NAMALWA (cell line): ENCODE data around the gene TGIF2LY.
"Not testable (repeated sequence)": the region's sequence is repeated elsewhere in the genome, so short reads cannot be mapped to it uniquely, and the experiment has no call there.

Source experiments
- DNase-seq: peaks from one replicate; pipeline ENCODE4 v3.0.0-alpha.2; 2015; ENCODE audit warnings: low spot score

Gene TGIF2LY

GRCh38 chrY:3578767-3579166, at the start of gene TGIF2LY:
Gene TGIF2LY (plus strand): TSS chrY:3579067. CDS start chrY:3579245, 178 bp downstream.
- DNase-seq: not testable (repeated sequence)
